Uterus (tissue), 2 donors: ENCODE measurements around the gene GGT5.

Experiments used
- CTCF ChIP-seq, 4 experiments: fragments of 200-600 bp in 2 of 4; fragments of 450-650 bp in 2 of 4; sonication (generic) in 2 of 4; IDR thresholded peaks; one replicate each; pipeline ENCODE4 v1.5.1; 2016 to 2019; ENCODE audit warnings: antibody characterized with exemption in 4 of 4, mild to moderate bottlenecking in 2 of 4, moderate library complexity in 1 of 4
- POLR2A ChIP-seq, 2 donors: fragments of 450-650 bp; IDR thresholded peaks; one replicate each; pipeline ENCODE4 v1.6.1; 2016; ENCODE audit warnings: antibody characterized with exemption in 2 of 2, mild to moderate bottlenecking in 1 of 2, moderate library complexity in 1 of 2

GRCh38 chr22:24216541-24217209, 28.2 kb downstream of the GGT5 start:
- no peak for TF ChIP-seq CTCF (IDR thresholded peaks at IDR 0.05)
- no peak for TF ChIP-seq POLR2A (IDR thresholded peaks at IDR 0.05)
